ENCODE data around the gene CHPF.

Gene CHPF

GRCh38 chr2:219523031-219523671 lies 20.5 kb downstream of the CHPF start:
- H3K36me3 ChIP-seq (ENCODE audit: control insufficient read depth, insufficient read depth, low read length) = no peaks in the 10 kb centered on the region
- TF ChIP-seq CTCF (IDR thresholded peaks at IDR 0.05; ENCODE audit: insufficient read depth, low read length, poor library complexity, severe bottlenecking) = no peak
- DNase-seq (ENCODE audit: extremely low read depth, insufficient read length) = no peak
- H3K4me3 ChIP-seq (replicated peaks; ENCODE audit: low read depth, low read length) = no peak overlapping the region
- peaks cover 8% of the 10 kb centered on the region for H3K27me3 ChIP-seq (replicated peaks; ENCODE audit: control insufficient read depth, insufficient read depth, low read length)

GRCh38 chr2:219522111-219523030 lies 21.2 kb downstream of the CHPF start:
- H3K27me3 ChIP-seq (replicated peaks; ENCODE audit: control insufficient read depth, insufficient read depth, low read length) = peaks cover 8% of the 10 kb centered on the region
- H3K4me3 ChIP-seq (replicated peaks; ENCODE audit: low read depth, low read length) = no peak overlapping the region
- DNase-seq (ENCODE audit: extremely low read depth, insufficient read length) = no peak
- no peak for TF ChIP-seq CTCF (IDR thresholded peaks at IDR 0.05; ENCODE audit: insufficient read depth, low read length, poor library complexity, severe bottlenecking)
- no peaks in the 10 kb centered on the region for H3K36me3 ChIP-seq (ENCODE audit: control insufficient read depth, insufficient read depth, low read length)

- TF ChIP-seq CTCF (IDR thresholded peaks at IDR 0.05; ENCODE audit: insufficient read depth, low read length, poor library complexity, severe bottlenecking) = peak; percentile 45
- no peaks in the 10 kb centered on the region for H3K36me3 ChIP-seq (ENCODE audit: control insufficient read depth, insufficient read depth, low read length)
- DNase-seq (ENCODE audit: extremely low read depth, insufficient read length) = no peak
- no peak overlapping the region for H3K4me3 ChIP-seq (replicated peaks; ENCODE audit: low read depth, low read length)
- H3K27me3 ChIP-seq (replicated peaks; ENCODE audit: control insufficient read depth, insufficient read depth, low read length) = peaks cover 1% of the 10 kb centered on the region
These were observed 22.3 kb downstream of the CHPF start for GRCh38 chr2:219521066-219521880.

- peaks cover 3% of the 10 kb centered on the region for H3K27me3 ChIP-seq (replicated peaks; ENCODE audit: control insufficient read depth, insufficient read depth, low read length)
- TF ChIP-seq CTCF (IDR thresholded peaks at IDR 0.05; ENCODE audit: insufficient read depth, low read length, poor library complexity, severe bottlenecking) = no peak
- no peak overlapping the region for H3K4me3 ChIP-seq (replicated peaks; ENCODE audit: low read depth, low read length)
- no peaks in the 10 kb centered on the region for H3K36me3 ChIP-seq (ENCODE audit: control insufficient read depth, insufficient read depth, low read length)
- no peak for DNase-seq (ENCODE audit: extremely low read depth, insufficient read length)
These were observed 23.5 kb downstream of the CHPF start for GRCh38 chr2:219520079-219520478.

- Histone ChIP-seq H3K27me3 (replicated peaks; ENCODE audit: control insufficient read depth, insufficient read depth, low read length) (peaks cover 3% of the 10 kb centered on the region), H3K4me3 (replicated peaks; ENCODE audit: low read depth, low read length) (no peak overlapping the region), H3K36me3 (ENCODE audit: control insufficient read depth, insufficient read depth, low read length) (no peaks in the 10 kb centered on the region)
- no peak for TF ChIP-seq CTCF (IDR thresholded peaks at IDR 0.05; ENCODE audit: insufficient read depth, low read length, poor library complexity, severe bottlenecking)
- DNase-seq (ENCODE audit: extremely low read depth, insufficient read length) = no peak
These were observed 24.1 kb downstream of the CHPF start for GRCh38 chr2:219519526-219519916.
